HUDEP-2 (cell line): Measurements from ENCODE around the gene DYNC1I1.

Experiments
- DNase-seq, 76 experiments: peaks; one replicate each; lab custom pipeline; 2025; ENCODE audit not compliant: unreplicated experiment in 76 of 76; lab: John Stamatoyannopoulos, UW

DYNC1I1 gene

GRCh38 chr7:96005271-96005670 is 232.9 kb downstream of the DYNC1I1 start:
- DNase-seq = no peak

GRCh38 chr7:96009148-96009547 is 236.8 kb downstream of the DYNC1I1 start:
- DNase-seq = no peak

- DNase-seq = no peak
Observed at GRCh38 chr7:96013836-96014235, 241.5 kb downstream of the DYNC1I1 start.

GRCh38 chr7:96014617-96015016 is 242.3 kb downstream of the DYNC1I1 start:
- no peak for DNase-seq

GRCh38 chr7:96016056-96016586 is 243.8 kb downstream of the DYNC1I1 start:
- DNase-seq = no peak

- DNase-seq = no peak
Observed at GRCh38 chr7:96016735-96017134, 244.4 kb downstream of the DYNC1I1 start.

- no peak for DNase-seq
Observed at GRCh38 chr7:96017877-96018276, 245.5 kb downstream of the DYNC1I1 start.

GRCh38 chr7:96021568-96021967 is 249.2 kb downstream of the DYNC1I1 start:
- no peak for DNase-seq

GRCh38 chr7:96023387-96023786 is 251.0 kb downstream of the DYNC1I1 start:
- no peak for DNase-seq

- DNase-seq = no peak
Observed at GRCh38 chr7:96026010-96026409, 253.7 kb downstream of the DYNC1I1 start.

GRCh38 chr7:96026611-96027010 is 254.3 kb downstream of the DYNC1I1 start:
- no peak for DNase-seq

- DNase-seq = no peak
Observed at GRCh38 chr7:96028729-96029128, 256.4 kb downstream of the DYNC1I1 start.

GRCh38 chr7:96033009-96033598 is 260.8 kb downstream of the DYNC1I1 start:
- DNase-seq = no peak

GRCh38 chr7:96034940-96035727 is 262.8 kb downstream of the DYNC1I1 start:
- no peak for DNase-seq

- no peak for DNase-seq
Observed at GRCh38 chr7:96040250-96040772, 268.0 kb downstream of the DYNC1I1 start.

GRCh38 chr7:96041171-96041570 is 268.8 kb downstream of the DYNC1I1 start:
- DNase-seq = no peak

GRCh38 chr7:96045181-96045580 is 272.8 kb downstream of the DYNC1I1 start:
- DNase-seq = no peak

- no peak for DNase-seq
Observed at GRCh38 chr7:96045919-96046318, 273.6 kb downstream of the DYNC1I1 start.

GRCh38 chr7:96052289-96052688 is 279.9 kb downstream of the DYNC1I1 start:
- DNase-seq = no peak

- no peak for DNase-seq
Observed at GRCh38 chr7:96052860-96053470, 280.6 kb downstream of the DYNC1I1 start.

- DNase-seq = no peak
Observed at GRCh38 chr7:96055717-96056116, 283.4 kb downstream of the DYNC1I1 start.
